Upper lobe of right lung (tissue), 1 donor: ENCODE measurements around the gene ZBTB44. TPM values are rescaled to one million over a fixed set of nuclear protein-coding genes. Genes with fewer than 3 reads are reported as not detected.

Source experiments
- ATAC-seq: fragments of 200-7000 bp; cut with Tn5 transposase; one replicate; pipeline ENCODE4 v1.9.1; 2020; ENCODE audit warnings: mild to moderate bottlenecking, moderate library complexity
- DNase-seq: peaks from one replicate; pipeline ENCODE4 v3.0.0-alpha.2; 2020
- H3K27ac ChIP-seq: fragments of 200-600 bp; one replicate; pipeline ENCODE4 v1.8.0; 2022
- H3K27me3 ChIP-seq: fragments of 200-600 bp; one replicate; pipeline ENCODE4 v1.8.0; 2022; ENCODE audit warnings: mild to moderate bottlenecking
- H3K36me3 ChIP-seq: fragments of 200-600 bp; one replicate; pipeline ENCODE4 v1.8.0; 2022
- H3K4me1 ChIP-seq: fragments of 200-600 bp; one replicate; pipeline ENCODE4 v1.8.0; 2022
- H3K4me3 ChIP-seq: fragments of 200-600 bp; one replicate; pipeline ENCODE4 v1.8.0; 2022; ENCODE audit warnings: mild to moderate bottlenecking
- H3K9me3 ChIP-seq: fragments of 200-600 bp; one replicate; pipeline ENCODE4 v1.8.0; 2022
- CTCF ChIP-seq: fragments of 200-600 bp; IDR thresholded peaks from one replicate; pipeline ENCODE4 v1.8.0; 2022; ENCODE audit warnings: antibody characterized with exemption
- intact Hi-C: fragments of 100-400 bp; cut with DNase I; formaldehyde crosslinking; loops from one replicate; pipeline ENCODE4 v1.11.0; 2022
- total RNA-seq: library from RNA; stranded (reverse); fragmentation: NEBNext Ultra II Directional; extraction: Animal tissue kit (Norgen Biotek cat#: 25700); gene quantifications from one replicate; pipeline ENCODE4 v1.2.1, GENCODE V29; 2021
- donor health status: DM: no; HTN: yes; CAD: no; lungs with severe emphysema.

The ZBTB44 gene
- total RNA-seq, 1 donor from 2014 or later, result 52.9 TPM

GRCh38 chr11:130203766-130204702 lies 110.7 kb downstream of the ZBTB44 start:
- DNase-seq, result peak; percentile 31
- intact Hi-C loops, result no loop called here

GRCh38 chr11:130202818-130203689 lies 111.7 kb downstream of the ZBTB44 start:
- Histone ChIP-seq H3K36me3 (peaks cover 6% of the 10 kb centered on the region), H3K4me1 (no peaks in the 10 kb centered on the region), H3K27ac (no peak overlapping the region), H3K9me3 (no peaks in the 10 kb centered on the region), H3K4me3 (no peak overlapping the region), H3K27me3 (no peaks in the 10 kb centered on the region)
- DNase-seq (peak; percentile 58), ATAC-seq (peak; percentile 36)
- intact Hi-C loops, result no loop called here
- no peak for TF ChIP-seq CTCF

More at GRCh38 chr11:130203766-130204702, 110.7 kb downstream of the ZBTB44 start:
- Histone ChIP-seq H3K27me3 (no peaks in the 10 kb centered on the region), H3K9me3 (no peaks in the 10 kb centered on the region), H3K4me3 (no peak overlapping the region), H3K4me1 (no peaks in the 10 kb centered on the region), H3K36me3 (peaks cover 3% of the 10 kb centered on the region), H3K27ac (no peak overlapping the region)
- ATAC-seq, result no peak
- no peak for TF ChIP-seq CTCF

DNA sequence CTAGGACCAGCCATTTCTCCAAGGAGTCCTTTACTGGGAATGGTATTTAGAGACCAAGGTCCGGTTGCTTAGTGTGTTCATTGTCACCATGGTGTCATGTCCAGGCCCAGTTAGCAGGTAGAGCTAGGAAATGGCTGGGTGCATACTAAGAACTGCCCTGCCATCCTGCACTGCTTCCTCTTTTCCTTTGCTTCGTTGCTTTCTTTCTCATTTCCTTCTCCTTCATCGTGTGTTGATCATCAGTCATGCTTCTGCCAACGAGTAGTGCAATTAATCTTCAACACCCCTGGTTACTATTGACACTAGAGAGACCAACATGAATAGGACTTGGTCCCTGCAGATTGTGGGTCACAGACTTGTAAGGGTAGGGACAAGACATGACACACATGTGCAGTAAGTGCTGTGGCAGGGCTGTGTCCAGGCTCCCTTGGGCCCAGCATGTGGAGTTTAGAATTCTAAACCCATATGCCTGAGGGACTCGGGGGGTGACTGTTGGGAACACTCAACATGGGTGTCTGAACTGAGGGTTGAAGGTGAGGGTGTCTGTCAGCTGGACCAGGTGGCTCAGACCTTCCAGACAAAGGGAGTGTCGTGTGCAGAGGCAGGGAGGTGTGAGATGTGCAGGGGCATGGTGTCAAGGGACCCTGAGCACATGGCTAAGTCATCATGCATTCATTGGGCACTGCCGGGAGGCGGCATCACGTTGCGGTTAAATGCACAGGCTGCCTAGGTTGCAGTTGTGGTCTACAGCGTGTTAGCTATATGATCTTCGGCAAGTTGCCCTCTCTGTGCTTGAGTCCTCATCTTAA lies 112.5 kb downstream of the ZBTB44 start:
- H3K4me1 ChIP-seq, result no peaks in the 10 kb centered on the region
- H3K4me3 ChIP-seq, result no peak overlapping the region
- no peak overlapping the region for H3K27ac ChIP-seq
- H3K9me3 ChIP-seq, result no peaks in the 10 kb centered on the region
- H3K36me3 ChIP-seq, result peaks cover 6% of the 10 kb centered on the region
- ATAC-seq (no peak), DNase-seq (no peak)
- intact Hi-C loops, result no loop called here
- no peak for TF ChIP-seq CTCF
- H3K27me3 ChIP-seq, result no peaks in the 10 kb centered on the region

DNA sequence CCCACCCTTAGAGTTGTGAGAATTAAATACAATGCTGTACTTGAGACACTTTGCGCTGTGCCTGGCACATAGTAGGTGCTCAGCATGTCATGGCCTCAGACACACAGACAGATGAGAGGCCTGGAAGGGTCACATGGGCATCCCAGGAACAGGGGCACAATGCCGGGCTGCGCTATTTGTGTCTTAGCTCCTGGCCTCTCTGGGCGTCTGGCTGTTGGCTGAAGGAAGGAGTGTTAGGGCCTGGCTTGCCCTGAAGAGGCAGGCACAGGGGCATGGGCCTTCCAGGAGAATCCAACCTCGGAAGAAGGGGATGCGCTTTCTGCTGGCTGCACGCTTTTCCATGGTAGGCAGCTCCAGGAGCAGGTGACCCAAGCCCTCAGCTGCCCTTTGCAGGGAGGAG lies 113.7 kb downstream of the ZBTB44 start:
- intact Hi-C loops, result no loop called here
- H3K9me3 ChIP-seq, result no peaks in the 10 kb centered on the region
- no peak overlapping the region for H3K27ac ChIP-seq
- H3K36me3 ChIP-seq, result peaks cover 6% of the 10 kb centered on the region
- DNase-seq (no peak), ATAC-seq (no peak)
- H3K4me1 ChIP-seq, result no peaks in the 10 kb centered on the region
- TF ChIP-seq CTCF, result no peak
- no peaks in the 10 kb centered on the region for H3K27me3 ChIP-seq
- H3K4me3 ChIP-seq, result no peak overlapping the region

- Histone ChIP-seq H3K27me3 (no peaks in the 10 kb centered on the region), H3K9me3 (no peaks in the 10 kb centered on the region), H3K4me1 (no peaks in the 10 kb centered on the region), H3K27ac (no peak overlapping the region), H3K36me3 (peaks cover 6% of the 10 kb centered on the region), H3K4me3 (no peak overlapping the region)
- no peak for DNase-seq
- no peak for ATAC-seq
- no peak for TF ChIP-seq CTCF
- intact Hi-C loops, result no loop called here
These were observed 114.9 kb downstream of the ZBTB44 start for GRCh38 chr11:130199792-130200191.
